ENCODE measurements around the gene FBXL19.

The FBXL19 gene

DNA sequence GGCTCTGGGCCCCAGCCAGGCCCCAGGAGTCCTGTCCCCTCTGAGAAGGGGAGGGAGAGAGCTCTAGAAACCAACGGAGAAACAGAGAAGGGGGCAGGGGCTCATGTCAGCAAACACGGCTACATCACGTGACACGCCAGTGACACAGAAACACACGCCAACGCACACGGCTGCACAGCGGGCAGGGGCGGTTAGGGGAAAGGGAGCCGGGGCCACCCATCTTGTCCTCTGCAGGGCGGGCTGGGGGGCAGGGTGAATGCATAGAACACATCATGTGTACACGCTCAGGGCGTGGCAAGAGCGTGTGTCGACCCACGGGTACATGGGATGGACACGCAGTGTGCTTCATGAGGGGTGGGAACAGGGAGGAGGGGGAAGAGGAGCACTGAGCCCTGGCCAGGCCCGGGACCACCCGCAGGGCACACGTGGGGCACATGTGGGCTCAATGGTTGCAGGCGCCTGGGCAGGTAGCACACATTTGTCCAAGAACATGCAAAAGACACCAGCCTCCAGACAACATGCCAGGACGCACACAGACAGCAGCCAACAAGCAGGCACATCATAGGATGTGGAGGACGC, 66.2 kb downstream of the FBXL19 start:
- Histone ChIP-seq H3K9ac (ENCODE audit: low read length) (no peak overlapping the region), H4K20me1 (ENCODE audit: low read depth, low read length) (no peaks in the 10 kb centered on the region), H3F3A (ENCODE audit: insufficient read depth) (no peaks in the 10 kb centered on the region), H3K36me3 (ENCODE audit: low read length) (no peaks in the 10 kb centered on the region), H3K4me3 (ENCODE audit: insufficient read depth, low read length, poor library complexity, severe bottlenecking) (no peak overlapping the region), H3K27me3 (ENCODE audit: low read length) (no peaks in the 10 kb centered on the region), H3K79me2 (ENCODE audit: insufficient read depth, low read length) (no peaks in the 10 kb centered on the region), H3K27ac (ENCODE audit: low read depth, low read length) (no peak overlapping the region), H2AFZ (ENCODE audit: low read depth, low read length, severe bottlenecking) (no peak overlapping the region), H3K9me3 (ENCODE audit: insufficient read depth, low read length) (no peaks in the 10 kb centered on the region), H3K9me2 (replicated peaks; ENCODE audit: insufficient read depth, low read length) (no peaks in the 10 kb centered on the region), H3K4me2 (ENCODE audit: low read depth, low read length, poor library complexity, severe bottlenecking) (no peak overlapping the region)
- TF ChIP-seq, protein P1, sequence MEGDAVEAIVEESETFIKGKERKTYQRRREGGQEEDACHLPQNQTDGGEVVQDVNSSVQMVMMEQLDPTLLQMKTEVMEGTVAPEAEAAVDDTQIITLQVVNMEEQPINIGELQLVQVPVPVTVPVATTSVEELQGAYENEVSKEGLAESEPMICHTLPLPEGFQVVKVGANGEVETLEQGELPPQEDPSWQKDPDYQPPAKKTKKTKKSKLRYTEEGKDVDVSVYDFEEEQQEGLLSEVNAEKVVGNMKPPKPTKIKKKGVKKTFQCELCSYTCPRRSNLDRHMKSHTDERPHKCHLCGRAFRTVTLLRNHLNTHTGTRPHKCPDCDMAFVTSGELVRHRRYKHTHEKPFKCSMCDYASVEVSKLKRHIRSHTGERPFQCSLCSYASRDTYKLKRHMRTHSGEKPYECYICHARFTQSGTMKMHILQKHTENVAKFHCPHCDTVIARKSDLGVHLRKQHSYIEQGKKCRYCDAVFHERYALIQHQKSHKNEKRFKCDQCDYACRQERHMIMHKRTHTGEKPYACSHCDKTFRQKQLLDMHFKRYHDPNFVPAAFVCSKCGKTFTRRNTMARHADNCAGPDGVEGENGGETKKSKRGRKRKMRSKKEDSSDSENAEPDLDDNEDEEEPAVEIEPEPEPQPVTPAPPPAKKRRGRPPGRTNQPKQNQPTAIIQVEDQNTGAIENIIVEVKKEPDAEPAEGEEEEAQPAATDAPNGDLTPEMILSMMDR (IDR thresholded peaks at IDR 0.05; ENCODE audit: insufficient read depth, low read length, poor library complexity, severe bottlenecking) = no peak
- TF ChIP-seq EZH2phosphoT487 (conservative IDR thresholded peaks at IDR 0.05; ENCODE audit: low read length) = no peak

DNA sequence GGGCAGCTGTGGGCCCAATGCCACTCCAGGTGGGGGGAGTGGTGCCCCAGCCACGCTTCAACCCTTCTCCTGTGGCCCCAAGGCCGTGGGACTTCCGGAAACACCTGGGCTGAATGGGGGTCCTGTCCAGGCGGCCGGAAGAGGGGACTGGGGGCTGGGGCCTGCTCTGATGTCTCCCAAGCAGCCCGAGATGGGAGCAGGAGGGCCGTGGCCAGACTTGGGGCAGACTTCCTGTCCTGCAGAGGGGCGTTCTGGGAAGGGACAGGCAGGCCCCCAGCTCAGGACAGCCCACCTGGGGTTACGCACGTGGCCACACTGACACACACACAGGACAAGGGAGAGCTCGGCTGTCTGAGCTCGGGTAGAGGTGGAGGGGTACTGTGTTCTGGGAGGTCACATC, 66.7 kb downstream of the FBXL19 start:
- Histone ChIP-seq H3K9ac (ENCODE audit: low read length) (no peak overlapping the region), H3K27me3 (ENCODE audit: low read length) (no peaks in the 10 kb centered on the region), H3K9me3 (ENCODE audit: insufficient read depth, low read length) (no peaks in the 10 kb centered on the region), H3K27ac (ENCODE audit: low read depth, low read length) (no peak overlapping the region), H3F3A (ENCODE audit: insufficient read depth) (no peaks in the 10 kb centered on the region), H3K4me2 (ENCODE audit: low read depth, low read length, poor library complexity, severe bottlenecking) (no peak overlapping the region), H3K79me2 (ENCODE audit: insufficient read depth, low read length) (no peaks in the 10 kb centered on the region), H3K4me3 (ENCODE audit: insufficient read depth, low read length, poor library complexity, severe bottlenecking) (no peak overlapping the region), H3K36me3 (ENCODE audit: low read length) (no peaks in the 10 kb centered on the region), H2AFZ (ENCODE audit: low read depth, low read length, severe bottlenecking) (no peak overlapping the region), H4K20me1 (ENCODE audit: low read depth, low read length) (no peaks in the 10 kb centered on the region), H3K9me2 (replicated peaks; ENCODE audit: insufficient read depth, low read length) (no peaks in the 10 kb centered on the region)
- TF ChIP-seq, protein P1 (IDR thresholded peaks at IDR 0.05; ENCODE audit: insufficient read depth, low read length, poor library complexity, severe bottlenecking) = no peak
- TF ChIP-seq EZH2phosphoT487 (conservative IDR thresholded peaks at IDR 0.05; ENCODE audit: low read length) = no peak

- Histone ChIP-seq H3K4me3 (ENCODE audit: insufficient read depth, low read length, poor library complexity, severe bottlenecking) (no peak overlapping the region), H3K4me2 (ENCODE audit: low read depth, low read length, poor library complexity, severe bottlenecking) (no peak overlapping the region), H3K9me3 (ENCODE audit: insufficient read depth, low read length) (no peaks in the 10 kb centered on the region), H3K27me3 (ENCODE audit: low read length) (no peaks in the 10 kb centered on the region), H3K9ac (ENCODE audit: low read length) (no peak overlapping the region), H2AFZ (ENCODE audit: low read depth, low read length, severe bottlenecking) (no peak overlapping the region), H3K27ac (ENCODE audit: low read depth, low read length) (no peak overlapping the region), H3K9me2 (replicated peaks; ENCODE audit: insufficient read depth, low read length) (no peaks in the 10 kb centered on the region), H3F3A (ENCODE audit: insufficient read depth) (no peaks in the 10 kb centered on the region), H3K36me3 (ENCODE audit: low read length) (no peaks in the 10 kb centered on the region), H3K79me2 (ENCODE audit: insufficient read depth, low read length) (no peaks in the 10 kb centered on the region), H4K20me1 (ENCODE audit: low read depth, low read length) (no peaks in the 10 kb centered on the region)
- no peak for TF ChIP-seq EZH2phosphoT487 (conservative IDR thresholded peaks at IDR 0.05; ENCODE audit: low read length)
- TF ChIP-seq, protein P1 (IDR thresholded peaks at IDR 0.05; ENCODE audit: insufficient read depth, low read length, poor library complexity, severe bottlenecking) = no peak
Observed at GRCh38 chr16:30991052-30991451, 67.7 kb downstream of the FBXL19 start.

All from SU-DHL-6 (cell line).